Endodermal cell (in vitro differentiated cells): Measurements from ENCODE around the gene GJC1. TPM values are rescaled to one million over a fixed set of nuclear protein-coding genes. Genes with fewer than 3 reads are reported as not detected.

Source experiments
- DNase-seq: peaks from one replicate; pipeline ENCODE4 v3.0.0-alpha.2; 2017
- H3K27ac ChIP-seq: 2 replicates; pipeline ENCODE4 v1.5.1; 2013; ENCODE audit warnings: mild to moderate bottlenecking, low read depth, low read length, moderate library complexity
- H3K27me3 ChIP-seq: 2 replicates; pipeline ENCODE4 v1.6.1; 2013; ENCODE audit warnings: mild to moderate bottlenecking, low read length, moderate library complexity; ENCODE audit not compliant: insufficient read depth, control insufficient read depth, poor library complexity, severe bottlenecking
- H3K36me3 ChIP-seq: 2 replicates; pipeline ENCODE4 v1.7.0; 2013; ENCODE audit warnings: mild to moderate bottlenecking, low read length, moderate library complexity; ENCODE audit not compliant: control insufficient read depth, insufficient read depth
- H3K4me1 ChIP-seq: one replicate; pipeline ENCODE4 v1.7.0; 2013; ENCODE audit warnings: low read length; ENCODE audit not compliant: control insufficient read depth, insufficient read depth
- H3K4me3 ChIP-seq: 2 replicates; pipeline ENCODE4 v1.5.1; 2013; ENCODE audit warnings: mild to moderate bottlenecking, low read length, moderate library complexity
- H3K9ac ChIP-seq: 2 replicates; pipeline ENCODE4 v1.6.1; 2013; ENCODE audit warnings: mild to moderate bottlenecking, low read length, moderate library complexity; ENCODE audit not compliant: poor library complexity, severe bottlenecking; ENCODE audit errors: extremely low read depth
- H3K9me3 ChIP-seq: 2 replicates; pipeline ENCODE4 v1.6.1; 2013; ENCODE audit warnings: mild to moderate bottlenecking, low read length, moderate library complexity; ENCODE audit not compliant: control insufficient read depth
- H3K27ac Mint-ChIP-seq: 2 replicates; pipeline ENCODE4 v1.8.0; 2020; ENCODE audit warnings: mixed read lengths
- H3K27me3 Mint-ChIP-seq: 2 replicates; pipeline ENCODE4 v1.8.0; 2021; ENCODE audit warnings: mild to moderate bottlenecking, mixed read lengths; ENCODE audit not compliant: insufficient read depth
- H3K36me3 Mint-ChIP-seq: 2 replicates; pipeline ENCODE4 v1.8.0; 2020; ENCODE audit warnings: low read depth, mixed read lengths
- H3K4me1 Mint-ChIP-seq: 2 replicates; pipeline ENCODE4 v1.8.0; 2020; ENCODE audit warnings: mixed read lengths
- H3K4me3 Mint-ChIP-seq: 2 replicates; pipeline ENCODE4 v1.8.0; 2020; ENCODE audit warnings: mild to moderate bottlenecking, moderate library complexity, mixed read lengths
- H3K9me3 Mint-ChIP-seq: 2 replicates; pipeline ENCODE4 v1.8.0; 2020; ENCODE audit warnings: mild to moderate bottlenecking, mixed read lengths
- WGBS, 2 experiments: methylation state at CpG; one replicate each; pipeline versions ENCODE4 v1.1.5 to v1.1.7; 2013; ENCODE audit warnings: missing lambda C conversion rate in 2 of 2, mixed read lengths in 1 of 2; ENCODE audit not compliant: insufficient coverage in 1 of 2, insufficient read length in 1 of 2; 5-methylcytosine and 5-hydroxymethylcytosine counted together
- total RNA-seq, 2 donors: library from RNA; stranded (reverse); fragmentation: NEBNext Ultra II Directional in 1 of 2; extraction: Animal tissue kit (Norgen Biotek cat#: 25700) in 1 of 2; gene quantifications; 2 replicates in 1 of 2; 3 replicates in 1 of 2; pipeline ENCODE4 v1.2.1, GENCODE V29; 2021
- TF ChIP-seq, protein P1 (sequence below): fragments of 200-600 bp; sonication (generic); conservative IDR thresholded peaks from 2 replicates; pipeline ENCODE4 v1.5.0; 2021; ENCODE audit warnings: antibody characterized with exemption, mild to moderate bottlenecking

GJC1 gene
- total RNA-seq, 2 donors from 2014 or later, result 81.9 to 108 TPM

DNA sequence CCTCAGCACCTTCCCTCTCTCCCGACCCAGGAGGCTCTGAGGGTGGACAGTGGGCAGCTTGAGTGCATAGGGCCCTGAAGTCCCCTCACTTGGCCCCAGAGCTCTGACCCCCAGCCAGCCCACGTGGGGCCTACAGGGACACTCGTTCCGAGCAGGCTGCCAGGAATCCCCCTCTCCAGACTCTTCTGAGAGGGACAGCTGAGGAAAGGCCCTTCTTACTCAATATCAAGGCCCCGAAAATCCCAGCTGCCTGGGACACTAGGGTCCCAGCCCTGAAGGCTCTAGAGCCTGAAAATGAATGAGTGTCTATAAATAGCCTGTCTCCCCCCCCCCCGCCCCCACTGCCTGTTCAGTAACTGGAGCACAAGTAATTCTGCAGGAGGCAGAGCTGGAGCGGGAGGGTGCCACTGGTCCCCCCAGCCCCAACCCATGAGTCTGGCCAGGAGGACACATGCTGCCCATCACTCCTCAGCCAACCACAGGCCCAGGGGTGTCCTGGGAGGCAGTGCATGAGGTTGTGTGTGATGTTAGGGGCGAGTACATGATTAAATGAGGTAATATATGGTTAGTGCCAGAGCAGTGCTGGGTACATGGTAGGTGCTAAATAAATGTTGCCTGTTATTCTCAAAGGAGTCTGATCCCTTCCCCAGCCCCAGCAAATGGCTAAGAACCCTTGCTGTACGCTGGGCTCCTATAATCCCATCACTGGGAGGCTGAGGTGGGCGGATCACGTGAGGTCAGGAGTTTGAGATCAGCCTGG lies 59.7 kb downstream of the GJC1 start:
- H3K4me1 Mint-ChIP-seq, result peaks cover 13% of the 10 kb centered on the region
- no peaks in the 10 kb centered on the region for H3K9me3 ChIP-seq
- H3K36me3 ChIP-seq, result no peaks in the 10 kb centered on the region
- no peak overlapping the region for H3K4me3 Mint-ChIP-seq
- H3K9ac ChIP-seq, result no peak overlapping the region
- 90 to 93% methylated on average over 5 to 10 of the region's 11 CpGs for WGBS, 2 experiments
- no peak overlapping the region for H3K27ac Mint-ChIP-seq
- H3K36me3 Mint-ChIP-seq, result no peaks in the 10 kb centered on the region
- no peak overlapping the region for H3K4me3 ChIP-seq
- DNase-seq, result no peak
- TF ChIP-seq, protein P1, sequence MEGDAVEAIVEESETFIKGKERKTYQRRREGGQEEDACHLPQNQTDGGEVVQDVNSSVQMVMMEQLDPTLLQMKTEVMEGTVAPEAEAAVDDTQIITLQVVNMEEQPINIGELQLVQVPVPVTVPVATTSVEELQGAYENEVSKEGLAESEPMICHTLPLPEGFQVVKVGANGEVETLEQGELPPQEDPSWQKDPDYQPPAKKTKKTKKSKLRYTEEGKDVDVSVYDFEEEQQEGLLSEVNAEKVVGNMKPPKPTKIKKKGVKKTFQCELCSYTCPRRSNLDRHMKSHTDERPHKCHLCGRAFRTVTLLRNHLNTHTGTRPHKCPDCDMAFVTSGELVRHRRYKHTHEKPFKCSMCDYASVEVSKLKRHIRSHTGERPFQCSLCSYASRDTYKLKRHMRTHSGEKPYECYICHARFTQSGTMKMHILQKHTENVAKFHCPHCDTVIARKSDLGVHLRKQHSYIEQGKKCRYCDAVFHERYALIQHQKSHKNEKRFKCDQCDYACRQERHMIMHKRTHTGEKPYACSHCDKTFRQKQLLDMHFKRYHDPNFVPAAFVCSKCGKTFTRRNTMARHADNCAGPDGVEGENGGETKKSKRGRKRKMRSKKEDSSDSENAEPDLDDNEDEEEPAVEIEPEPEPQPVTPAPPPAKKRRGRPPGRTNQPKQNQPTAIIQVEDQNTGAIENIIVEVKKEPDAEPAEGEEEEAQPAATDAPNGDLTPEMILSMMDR, result no peak
- no peak overlapping the region for H3K27ac ChIP-seq
- no peaks in the 10 kb centered on the region for H3K27me3 ChIP-seq
- no peaks in the 10 kb centered on the region for H3K9me3 Mint-ChIP-seq
- H3K4me1 ChIP-seq, result peaks cover 18% of the 10 kb centered on the region
- peaks cover 17% of the 10 kb centered on the region for H3K27me3 Mint-ChIP-seq

DNA sequence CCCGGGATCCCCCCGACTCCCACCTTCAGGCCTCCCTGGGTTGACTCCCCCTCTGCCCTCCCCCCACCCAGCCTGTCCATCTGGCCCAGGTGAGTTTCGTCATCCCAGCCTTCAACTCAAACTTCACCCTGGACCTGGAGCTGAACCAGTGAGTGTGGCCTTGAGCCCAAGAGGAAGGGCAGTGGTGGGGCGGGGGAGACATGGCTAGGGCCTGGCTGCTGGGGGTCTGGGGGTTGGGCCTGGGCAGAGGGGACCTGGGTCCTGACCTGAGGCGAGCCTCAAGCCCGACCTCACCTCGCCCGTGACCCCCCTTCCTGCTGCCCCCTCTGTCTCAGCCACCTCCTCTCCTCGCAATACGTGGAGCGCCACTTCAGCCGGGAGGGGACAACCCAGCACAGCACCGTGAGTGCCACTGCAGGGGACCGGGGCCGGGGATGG lies 60.4 kb downstream of the GJC1 start:
- H3K27ac ChIP-seq, result no peak overlapping the region

GRCh38 chr17:44769230-44769629 lies 60.9 kb downstream of the GJC1 start:
- Mint-ChIP-seq H3K36me3 (no peaks in the 10 kb centered on the region), H3K27me3 (peaks cover 20% of the 10 kb centered on the region), H3K4me3 (no peak overlapping the region), H3K27ac (no peak overlapping the region), H3K4me1 (peaks cover 13% of the 10 kb centered on the region), H3K9me3 (no peaks in the 10 kb centered on the region)
- Histone ChIP-seq H3K4me3 (no peak overlapping the region), H3K9me3 (no peaks in the 10 kb centered on the region), H3K9ac (no peak overlapping the region), H3K36me3 (no peaks in the 10 kb centered on the region), H3K27ac (no peak overlapping the region), H3K4me1 (peaks cover 18% of the 10 kb centered on the region), H3K27me3 (no peaks in the 10 kb centered on the region)
- TF ChIP-seq, protein P1, result no peak
- no peak for DNase-seq
- 77 to 91% methylated on average over 4 to 6 of the region's 6 CpGs for WGBS, 2 experiments

More for the DNA sequence above, 60.4 kb downstream of the GJC1 start:
- Histone ChIP-seq H3K4me3 (no peak overlapping the region), H3K4me1 (peaks cover 18% of the 10 kb centered on the region), H3K27me3 (no peaks in the 10 kb centered on the region), H3K9ac (no peak overlapping the region), H3K36me3 (no peaks in the 10 kb centered on the region), H3K9me3 (no peaks in the 10 kb centered on the region)
- no peaks in the 10 kb centered on the region for H3K36me3 Mint-ChIP-seq
- H3K27ac Mint-ChIP-seq, result no peak overlapping the region
- H3K4me1 Mint-ChIP-seq, result peaks cover 13% of the 10 kb centered on the region
- 60 to 90% methylated on average over 1 to 14 of the region's 15 CpGs for WGBS, 2 experiments
- H3K4me3 Mint-ChIP-seq, result no peak overlapping the region
- H3K9me3 Mint-ChIP-seq, result no peaks in the 10 kb centered on the region
- peaks cover 19% of the 10 kb centered on the region for H3K27me3 Mint-ChIP-seq
- TF ChIP-seq, protein P1, result no peak
- DNase-seq, result no peak
